B cell (primary cell): ENCODE results near the gene HPS4. TPM values are rescaled to one million over a fixed set of nuclear protein-coding genes. Genes with fewer than 3 reads are reported as not detected.

Experiments
- ATAC-seq: fragments of 200-7000 bp; cut with Tn5 transposase; one replicate; pipeline ENCODE4 v1.10.0; 2021; ENCODE audit warnings: low read depth, mild to moderate bottlenecking, moderate number of reproducible peaks, moderate library complexity
- CTCF ChIA-PET: fragments of 350-600 bp; sonication (Branson Sonifier 250); formaldehyde crosslinking; loops from one replicate; lab custom pipeline; 2021; ENCODE audit warnings: antibody characterized with exemption, inconsistent platforms; lab: Charles Lee
- POLR2A ChIA-PET: fragments of 350-600 bp; sonication (Branson Sonifier 250); formaldehyde crosslinking; loops from one replicate; lab custom pipeline; 2021; ENCODE audit warnings: antibody characterized with exemption; lab: Charles Lee
- DNase-seq: peaks from one replicate; pipeline ENCODE4 v3.0.0; 2013
- H2AFZ ChIP-seq: 2 replicates; pipeline ENCODE4 v1.6.1; 2012; ENCODE audit warnings: mild to moderate bottlenecking, low read depth, low read length; ENCODE audit not compliant: insufficient read depth, poor library complexity, severe bottlenecking
- H3K27ac ChIP-seq, 2 donors: 1 replicate in 1 of 2; 2 replicates in 1 of 2; pipeline ENCODE4 v1.5.1; 2012 to 2013; ENCODE audit warnings: low read length in 2 of 2, mild to moderate bottlenecking in 2 of 2, moderate library complexity in 1 of 2
- H3K27me3 ChIP-seq, 4 experiments: fragments of 200-600 bp in 1 of 4; sonication (generic) in 1 of 4; replicated peaks in 1 of 4; 1 replicate in 2 of 4; 2 replicates in 2 of 4; pipeline versions ENCODE4 v1.6.1 to v1.7.0; 2013 to 2016; ENCODE audit warnings: low read length in 3 of 4, mild to moderate bottlenecking in 2 of 4, mixed read lengths in 1 of 4, moderate library complexity in 1 of 4; ENCODE audit not compliant: insufficient read depth in 4 of 4, control insufficient read depth in 3 of 4; ENCODE audit errors: control extremely low read depth in 1 of 4
- H3K36me3 ChIP-seq, 2 experiments: replicated peaks in 1 of 2; 1 replicate in 1 of 2; 2 replicates in 1 of 2; pipeline versions ENCODE4 v1.6.1 to v1.7.1; 2013; ENCODE audit warnings: low read length in 1 of 2; ENCODE audit not compliant: insufficient read depth in 2 of 2, control insufficient read depth in 1 of 2; ENCODE audit errors: control extremely low read depth in 1 of 2, extremely low read depth in 1 of 2
- H3K4me1 ChIP-seq, 2 donors: fragments of 200-600 bp in 1 of 2; sonication (generic) in 1 of 2; 1 replicate in 1 of 2; 2 replicates in 1 of 2; pipeline versions ENCODE4 v1.5.1 to v1.6.1; 2013 to 2017; ENCODE audit warnings: low read length in 2 of 2; ENCODE audit not compliant: control insufficient read depth in 2 of 2, insufficient read depth in 2 of 2
- H3K4me2 ChIP-seq: replicated peaks from 2 replicates; pipeline ENCODE3; 2012; ENCODE audit warnings: mild to moderate bottlenecking, low read depth, low read length; ENCODE audit not compliant: poor library complexity, severe bottlenecking
- H3K4me3 ChIP-seq, 5 experiments: fragments of 200-600 bp in 1 of 5; sonication (generic) in 1 of 5; 1 replicate in 3 of 5; 2 replicates in 2 of 5; pipeline versions ENCODE4 v1.5.1 to v1.7.0; 2011 to 2016; ENCODE audit warnings: low read length in 4 of 5, mild to moderate bottlenecking in 4 of 5, low read depth in 2 of 5, control low read depth in 1 of 5, moderate library complexity in 1 of 5; ENCODE audit not compliant: insufficient read depth in 1 of 5; ENCODE audit errors: control extremely low read depth in 1 of 5, extremely low read depth in 1 of 5
- H3K79me2 ChIP-seq: fragments of 200-600 bp; sonication (generic); one replicate; pipeline ENCODE4 v1.6.0; 2016; ENCODE audit warnings: low read length; ENCODE audit not compliant: control insufficient read depth, insufficient read depth
- H3K9ac ChIP-seq: fragments of 200-600 bp; sonication (generic); 2 replicates; pipeline ENCODE4 v1.6.1; 2017; ENCODE audit warnings: mild to moderate bottlenecking, low read length, moderate library complexity
- H3K9me3 ChIP-seq, 3 donors: one replicate each; pipeline versions ENCODE4 v1.6.1 to v1.7.1; 2013; ENCODE audit warnings: low read length in 2 of 3; ENCODE audit not compliant: control insufficient read depth in 2 of 3, insufficient read depth in 1 of 3; ENCODE audit errors: control extremely low read depth in 1 of 3
- H4K20me1 ChIP-seq: 2 replicates; pipeline ENCODE4 v1.6.0; 2012; ENCODE audit warnings: mild to moderate bottlenecking, low read length; ENCODE audit not compliant: insufficient read depth, control insufficient read depth, poor library complexity, severe bottlenecking
- H3K27ac Mint-ChIP-seq: one replicate; pipeline ENCODE4 v1.8.0; 2021; ENCODE audit warnings: mixed read lengths
- H3K27me3 Mint-ChIP-seq: one replicate; pipeline ENCODE4 v1.8.0; 2021; ENCODE audit warnings: mixed read lengths
- H3K4me1 Mint-ChIP-seq: one replicate; pipeline ENCODE4 v1.8.0; 2021; ENCODE audit warnings: mixed read lengths
- H3K4me3 Mint-ChIP-seq: one replicate; pipeline ENCODE4 v1.8.0; 2021; ENCODE audit warnings: mixed read lengths
- H3K9me3 Mint-ChIP-seq: one replicate; pipeline ENCODE4 v1.8.0; 2022; ENCODE audit warnings: mixed read lengths; ENCODE audit not compliant: insufficient read depth
- CTCF ChIP-seq: fragments of 200-600 bp; IDR thresholded peaks from one replicate; pipeline ENCODE4 v1.8.0; 2022; ENCODE audit warnings: antibody characterized with exemption, mild to moderate bottlenecking
- EZH2 ChIP-seq: IDR thresholded peaks from 2 replicates; pipeline ENCODE4 v1.6.1; 2012; ENCODE audit warnings: borderline replicate concordance, low read depth, mild to moderate bottlenecking, moderate library complexity, low read length; ENCODE audit not compliant: insufficient read depth, poor library complexity, severe bottlenecking
- WGBS: methylation state at CpG from one replicate; pipeline ENCODE4 v1.1.5; 2013; ENCODE audit warnings: missing lambda C conversion rate; ENCODE audit not compliant: insufficient coverage; 5-methylcytosine and 5-hydroxymethylcytosine counted together
- intact Hi-C: fragments of 100-400 bp; cut with micrococcal nuclease; formaldehyde crosslinking; loops from one replicate; pipeline ENCODE4 v1.10.0; 2022
- polyA plus RNA-seq: library from polyadenylated mRNA; depleted of rRNA; stranded (reverse); fragments of >200 nt; gene quantifications from 2 replicates; pipeline ENCODE4 v1.2.3, GENCODE V29; 2012
- total RNA-seq, 2 donors: library from RNA; stranded (reverse); fragments of 120-200 nt in 1 of 2; gene quantifications; 1 replicate in 1 of 2; 2 replicates in 1 of 2; pipeline versions ENCODE4 v1.2.3 to v1.2.4, GENCODE V29; 2013 to 2022

The HPS4 gene
- total and polyA plus RNA-seq, 2 donors (not counting 1 experiment from before 2014, with no cell fraction given), result 34.8 to 61.8 TPM

GRCh38 chr22:26522592-26522991 lies 39.0 kb upstream of the HPS4 start:
- CTCF ChIA-PET, result interaction anchor here (1.2 kb wide), 1 partner anchor 9 kb away, joined by 3 read pairs; no protein-coding TSS in a partner anchor
- H3K9me3 Mint-ChIP-seq, result no peaks in the 10 kb centered on the region
- no peak for TF ChIP-seq CTCF
- no peak for TF ChIP-seq EZH2
- Histone ChIP-seq H3K9me3 (no peaks in the 10 kb centered on the region), H2AFZ (no peak overlapping the region), H3K4me2 (no peak overlapping the region), H3K4me3 (no peak overlapping the region), H3K79me2 (no peaks in the 10 kb centered on the region), H3K36me3 (peaks cover 1 to 15% of the 10 kb centered on the region in 2 experiments), H3K9ac (no peak overlapping the region), H3K27ac (no peak overlapping the region), H4K20me1 (no peaks in the 10 kb centered on the region), H3K4me1 (peaks cover 5 to 6% of the 10 kb centered on the region in 2 donors), H3K27me3 (no peaks in the 10 kb centered on the region)
- H3K4me1 Mint-ChIP-seq, result peaks cover 3% of the 10 kb centered on the region
- DNase-seq (no peak), ATAC-seq (no peak)
- 100% methylated on average over 4 of the region's 4 CpGs for WGBS
- intact Hi-C loops, result no loop called here
- POLR2A ChIA-PET, result no interaction called here
- no peaks in the 10 kb centered on the region for H3K27me3 Mint-ChIP-seq
- H3K27ac Mint-ChIP-seq, result no peak overlapping the region
- no peak overlapping the region for H3K4me3 Mint-ChIP-seq

- no peaks in the 10 kb centered on the region for H3K27me3 Mint-ChIP-seq
- Histone ChIP-seq H3K79me2 (no peaks in the 10 kb centered on the region), H3K4me2 (no peak overlapping the region), H3K4me1 (peaks cover 5 to 6% of the 10 kb centered on the region in 2 donors), H3K9ac (no peak overlapping the region), H3K27me3 (no peaks in the 10 kb centered on the region), H2AFZ (no peak overlapping the region), H3K36me3 (peaks cover 1 to 10% of the 10 kb centered on the region in 2 experiments), H3K4me3 (no peak overlapping the region), H4K20me1 (no peaks in the 10 kb centered on the region), H3K27ac (no peak overlapping the region), H3K9me3 (no peaks in the 10 kb centered on the region)
- no CpG with 5 or more reads among the region's 2 CpGs for WGBS
- intact Hi-C loops, result no loop called here
- ChIA-PET POLR2A (no interaction called here), CTCF (interaction anchor here (1.2 kb wide), 1 partner anchor 9 kb away, joined by 3 read pairs; no protein-coding TSS in a partner anchor)
- H3K9me3 Mint-ChIP-seq, result no peaks in the 10 kb centered on the region
- ATAC-seq, result no peak
- no peak for TF ChIP-seq EZH2
- TF ChIP-seq CTCF, result no peak
- no peak overlapping the region for H3K27ac Mint-ChIP-seq
- DNase-seq, result no peak
- peaks cover 3% of the 10 kb centered on the region for H3K4me1 Mint-ChIP-seq
- H3K4me3 Mint-ChIP-seq, result no peak overlapping the region
Measured at GRCh38 chr22:26522012-26522411, 38.4 kb upstream of the HPS4 start.
